Activated naive CD4-positive, alpha-beta T cell treated with Interleukin-2 at 50 U/mL for 16 hours (primary cell): Measurements from ENCODE around the gene PLVAP.

ENCODE experiments used
- DNase-seq: peaks from one replicate; pipeline ENCODE4 v3.0.0-alpha.2; 2020

The PLVAP gene

DNA sequence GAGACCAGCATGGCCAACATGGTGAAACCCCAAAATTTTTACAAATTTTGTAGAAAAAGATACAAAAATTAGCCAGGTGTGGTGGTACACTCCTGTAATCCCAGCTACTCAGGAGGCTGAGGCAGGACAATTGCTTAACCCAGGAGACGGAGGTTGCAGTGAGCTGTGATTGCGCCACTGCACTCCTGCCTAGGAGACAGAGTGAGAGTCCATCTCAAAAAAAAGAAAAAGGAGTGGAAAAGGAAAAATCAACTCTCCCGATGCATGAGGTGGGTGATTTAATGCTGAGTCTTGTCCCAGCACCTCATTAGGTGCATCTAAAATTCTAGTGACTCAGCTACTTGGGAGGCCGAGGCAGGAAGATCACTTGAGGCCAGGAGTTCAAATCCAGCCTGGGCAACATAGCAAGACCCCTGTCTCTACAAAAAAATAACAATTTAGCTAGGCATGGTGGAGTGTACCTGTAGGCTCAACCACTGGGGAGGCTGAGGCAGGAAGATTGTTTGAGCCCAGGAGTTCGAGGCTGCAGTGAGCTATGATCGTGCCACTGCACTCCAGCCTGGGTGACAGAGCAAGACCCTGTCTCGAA lies 20.0 kb downstream of the PLVAP start:
- no peak for DNase-seq

DNA sequence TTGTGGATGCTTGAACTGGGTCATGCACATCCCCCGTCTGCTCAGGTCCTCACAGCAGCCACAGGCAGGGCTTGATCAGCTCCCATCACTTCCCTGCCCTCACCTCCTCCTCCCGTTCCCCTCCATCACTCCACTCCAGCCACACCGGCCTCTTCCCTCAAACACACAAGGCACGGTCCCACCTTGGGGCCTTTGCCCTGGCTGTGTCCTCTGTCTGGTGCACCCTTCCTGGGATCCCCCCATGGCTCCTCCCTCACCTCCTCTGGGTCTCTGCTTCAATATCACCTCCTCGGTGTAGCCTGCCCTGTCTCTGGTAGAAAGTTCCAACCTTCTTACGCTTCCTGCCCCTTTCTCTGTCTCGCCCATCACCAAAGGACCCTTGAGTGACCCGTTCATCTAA lies 23.8 kb downstream of the PLVAP start:
- DNase-seq: no peak

DNA sequence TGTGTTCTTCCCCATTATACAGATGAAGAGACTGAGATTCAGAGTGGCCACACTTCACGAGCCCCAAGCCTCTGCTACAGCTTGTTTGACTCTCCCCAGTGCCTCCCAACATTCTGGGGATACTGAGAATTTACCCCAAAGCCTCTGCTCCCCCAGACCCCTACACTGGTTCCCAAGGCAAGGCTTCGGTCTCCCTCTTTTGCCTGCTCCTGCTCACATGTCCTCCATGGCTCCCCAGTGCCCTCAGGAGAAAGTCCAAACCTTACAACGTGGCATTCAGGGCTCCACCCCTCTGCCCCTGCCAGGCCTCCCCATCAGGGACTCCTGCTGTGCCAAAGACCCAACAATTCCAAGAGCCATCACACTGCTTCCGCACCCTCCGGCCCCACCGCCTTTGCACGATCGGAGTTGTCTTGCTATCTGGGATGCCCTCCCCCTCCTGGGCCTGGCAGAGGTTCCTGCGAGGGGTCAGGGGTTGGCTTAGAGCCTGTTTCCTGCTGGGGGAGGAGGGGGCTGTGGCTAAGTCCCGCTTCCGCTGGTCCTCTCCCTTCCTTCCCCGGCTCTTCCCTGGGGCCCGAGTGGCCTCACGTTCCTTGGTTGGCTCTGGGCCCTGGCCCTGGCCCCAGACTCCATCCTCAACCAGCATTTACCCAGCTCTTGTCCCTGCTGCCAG lies 24.4 kb downstream of the PLVAP start:
- DNase-seq: no peak

DNA sequence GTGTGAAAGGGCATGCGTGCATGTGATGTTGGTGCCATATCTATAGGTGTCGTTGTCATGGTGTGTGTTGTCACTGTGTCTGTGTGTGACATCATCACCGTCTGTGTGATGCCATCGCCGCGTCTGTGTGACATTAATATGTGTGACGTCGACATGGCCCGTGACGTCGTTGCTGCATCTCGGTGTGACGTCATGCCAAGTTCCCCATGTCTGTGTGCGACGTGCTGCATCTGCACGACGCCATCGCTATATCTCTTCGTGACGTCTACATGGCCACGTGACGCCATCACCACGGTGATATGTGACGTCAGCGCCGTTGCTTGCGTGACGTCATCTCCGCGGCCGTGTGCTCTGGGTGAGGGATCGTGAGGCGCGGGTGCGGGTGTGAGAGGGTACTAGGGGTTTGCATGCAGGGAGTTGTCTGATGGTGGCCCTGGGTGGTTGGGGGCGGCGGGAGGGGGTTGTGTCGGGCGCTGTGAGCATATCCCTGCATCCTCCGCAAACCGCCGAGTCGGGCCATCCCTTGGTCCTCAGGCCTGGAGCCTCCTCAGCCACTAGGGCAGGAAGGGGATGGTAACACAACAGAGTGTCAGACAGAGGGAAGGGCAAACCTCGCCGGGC lies 25.2 kb downstream of the PLVAP start:
- no peak for DNase-seq

DNA sequence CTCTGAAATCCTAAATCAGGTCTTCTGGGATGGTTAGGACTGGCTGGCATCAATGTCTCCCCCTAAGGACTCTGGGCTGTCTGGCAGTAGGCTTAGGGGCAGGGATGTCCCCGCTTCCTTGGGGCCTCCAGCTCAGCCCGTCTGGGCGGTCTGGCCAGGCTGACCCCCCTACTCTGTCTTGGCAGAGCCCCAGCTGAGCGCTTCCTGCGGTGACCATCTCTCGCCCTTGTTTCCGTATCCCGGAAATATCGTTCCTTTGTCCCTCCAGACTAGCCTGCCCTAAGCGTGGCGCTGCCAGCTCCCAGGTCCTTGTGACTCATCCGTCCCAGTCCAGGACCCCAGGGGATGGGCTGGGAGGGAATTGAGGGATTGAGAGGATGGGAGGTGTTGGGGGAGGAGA lies 28.4 kb downstream of the PLVAP start:
- DNase-seq: no peak

DNA sequence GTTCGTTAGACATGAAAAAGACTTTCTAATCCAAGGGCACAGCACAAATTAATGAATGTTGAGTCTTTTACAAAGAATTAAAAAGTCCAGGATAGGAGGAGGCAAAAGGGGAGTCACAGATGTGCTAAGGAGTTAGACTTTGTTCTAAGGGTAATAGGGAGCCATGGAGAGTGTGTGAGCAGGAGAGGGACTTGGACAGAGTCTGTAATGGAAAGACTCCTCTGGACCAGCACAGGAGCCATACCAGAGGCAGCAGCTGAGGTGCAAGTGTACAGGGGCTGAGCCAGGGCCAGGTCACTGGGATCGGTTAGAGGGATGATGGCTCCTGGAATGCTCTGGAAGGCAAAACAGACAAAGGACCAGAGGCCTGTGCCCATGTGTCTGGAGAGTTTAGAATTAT lies 29.3 kb downstream of the PLVAP start:
- DNase-seq: no peak

DNA sequence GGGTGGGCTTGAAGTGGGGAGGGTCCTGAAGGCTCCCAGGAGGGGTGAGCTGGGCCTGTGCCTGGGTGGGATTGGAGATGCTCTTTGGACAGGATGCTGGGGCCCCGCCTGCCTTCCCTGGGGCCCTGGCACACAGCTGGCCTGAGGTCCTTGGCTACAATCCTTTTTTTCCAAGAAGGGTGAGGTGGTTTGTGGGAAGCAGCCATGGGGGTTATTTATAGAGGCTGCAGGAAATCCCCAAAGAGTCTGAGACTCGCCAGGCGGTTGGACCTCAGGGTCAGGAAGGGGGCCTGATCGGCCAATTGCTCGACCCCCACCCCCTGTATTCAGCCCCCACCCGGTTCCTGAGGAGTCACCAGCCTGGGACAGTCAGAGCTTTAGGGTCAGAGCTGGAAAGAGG lies 29.8 kb downstream of the PLVAP start:
- DNase-seq: no peak

DNA sequence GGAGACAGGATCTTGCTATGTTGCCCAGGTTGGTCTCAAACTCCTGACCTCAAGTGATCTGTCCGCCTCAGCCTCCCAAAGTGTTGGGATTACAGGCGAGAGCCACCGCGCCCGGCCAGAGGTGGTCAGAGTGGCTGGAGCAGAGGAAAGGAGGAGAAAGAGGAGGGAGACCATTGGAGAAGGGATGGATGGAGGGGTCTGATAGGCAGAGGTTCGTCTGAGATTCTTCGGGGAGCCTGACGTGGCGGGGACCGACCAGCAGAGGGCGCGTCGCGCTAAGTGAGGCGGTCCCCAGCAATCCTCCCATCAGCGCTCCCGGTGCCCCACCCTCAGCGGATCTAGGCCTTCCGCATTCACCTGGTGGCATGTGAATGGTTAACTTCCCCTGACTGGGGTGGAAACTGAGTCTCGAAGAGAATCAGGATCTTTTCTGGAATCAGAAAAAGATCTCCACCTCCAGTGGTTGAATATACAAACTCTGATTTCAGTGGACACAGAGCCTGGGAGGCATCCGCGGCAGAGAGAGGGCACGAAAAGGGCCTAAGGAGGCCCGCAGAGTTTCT lies 31.0 kb downstream of the PLVAP start:
- peak; percentile 80 for DNase-seq

DNA sequence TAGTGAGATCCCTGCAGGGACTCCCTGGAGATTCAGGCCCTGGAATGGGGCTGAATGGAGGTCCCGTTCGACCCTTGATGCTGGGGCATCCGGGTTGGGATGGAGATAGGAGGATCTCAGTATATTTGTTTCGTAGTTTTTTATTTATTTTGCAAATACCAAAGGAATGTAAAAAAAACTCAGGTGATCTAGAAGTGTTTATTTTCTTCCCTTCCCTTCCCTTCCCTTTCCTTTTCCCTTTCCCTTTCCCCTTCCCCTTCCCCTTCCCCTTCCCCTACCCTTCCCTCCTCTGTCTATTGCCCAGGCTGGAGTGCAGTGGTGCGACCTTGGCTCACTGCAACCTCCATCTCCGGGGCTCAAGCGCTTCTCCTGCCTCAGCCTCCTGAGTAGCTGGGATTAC lies 35.3 kb downstream of the PLVAP start:
- no peak for DNase-seq

DNA sequence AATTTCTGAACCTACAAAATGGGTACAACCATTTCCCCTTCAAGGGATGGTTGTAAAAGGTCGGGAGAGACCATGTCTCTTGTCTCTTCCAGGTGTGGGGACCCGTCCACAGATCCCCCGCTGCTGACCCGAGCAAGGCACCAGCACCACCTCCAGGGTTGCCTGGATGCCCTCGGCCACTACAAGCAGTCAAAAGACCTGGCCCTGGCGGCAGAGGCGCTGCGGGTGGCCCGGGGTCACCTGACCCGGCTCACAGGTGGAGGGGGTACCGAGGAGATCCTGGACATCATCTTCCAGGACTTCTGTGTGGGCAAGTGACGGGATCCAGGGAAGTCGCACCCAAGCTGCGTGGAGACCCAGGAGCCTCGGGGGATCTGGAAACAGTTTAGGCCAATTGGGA lies 35.8 kb downstream of the PLVAP start:
- DNase-seq: no peak

DNA sequence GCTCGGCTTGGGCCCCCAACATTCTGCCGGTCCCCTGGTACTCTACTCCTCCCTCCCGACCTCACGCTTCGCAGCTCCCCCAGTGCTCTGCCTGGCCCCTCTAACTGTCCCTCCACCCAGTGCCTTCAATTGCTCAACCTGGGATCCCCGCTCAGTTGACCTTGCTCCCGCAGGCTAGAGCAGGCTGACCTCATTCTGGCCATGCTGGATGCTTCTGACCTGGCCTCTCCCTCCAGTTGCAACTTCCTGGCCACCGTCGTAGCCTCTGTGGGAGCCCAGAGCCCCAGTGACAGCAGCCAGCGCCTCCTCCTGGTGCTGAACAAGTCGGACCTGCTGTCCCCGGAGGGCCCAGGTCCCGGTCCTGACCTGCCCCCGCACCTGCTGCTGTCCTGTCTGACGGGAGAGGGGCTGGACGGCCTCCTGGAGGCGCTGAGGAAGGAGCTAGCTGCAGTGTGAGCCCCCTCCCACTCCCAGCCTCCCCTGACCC lies 36.2 kb downstream of the PLVAP start:
- DNase-seq: no peak

DNA sequence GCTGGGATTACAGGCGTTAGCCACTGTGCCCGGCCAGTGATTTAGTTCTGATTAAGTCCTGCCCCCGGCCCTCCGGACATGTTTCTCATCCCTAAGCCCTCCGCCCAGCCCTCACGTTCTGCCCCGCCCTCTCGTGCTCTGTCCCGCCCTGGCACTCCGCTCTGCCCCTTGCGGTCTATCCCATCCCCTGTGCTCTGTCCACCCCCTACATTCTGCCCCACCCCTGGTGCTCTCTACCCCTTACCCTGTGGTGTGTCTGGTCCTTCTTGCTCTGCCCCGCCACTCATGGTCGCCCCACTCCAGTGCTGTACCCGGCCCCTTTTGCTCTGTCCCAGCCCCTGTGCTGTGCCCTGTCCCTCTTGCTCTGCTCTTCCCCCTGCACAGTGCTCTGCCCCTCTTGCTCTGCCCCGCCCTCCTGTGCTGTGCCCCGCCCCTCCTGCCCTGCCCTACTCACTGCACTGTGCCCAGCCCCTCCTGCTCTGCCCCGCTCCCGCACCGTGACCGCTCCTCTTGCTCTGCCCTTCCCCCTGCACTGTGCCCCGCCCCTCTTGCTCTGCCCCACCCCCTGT lies 36.8 kb downstream of the PLVAP start:
- no peak for DNase-seq

DNA sequence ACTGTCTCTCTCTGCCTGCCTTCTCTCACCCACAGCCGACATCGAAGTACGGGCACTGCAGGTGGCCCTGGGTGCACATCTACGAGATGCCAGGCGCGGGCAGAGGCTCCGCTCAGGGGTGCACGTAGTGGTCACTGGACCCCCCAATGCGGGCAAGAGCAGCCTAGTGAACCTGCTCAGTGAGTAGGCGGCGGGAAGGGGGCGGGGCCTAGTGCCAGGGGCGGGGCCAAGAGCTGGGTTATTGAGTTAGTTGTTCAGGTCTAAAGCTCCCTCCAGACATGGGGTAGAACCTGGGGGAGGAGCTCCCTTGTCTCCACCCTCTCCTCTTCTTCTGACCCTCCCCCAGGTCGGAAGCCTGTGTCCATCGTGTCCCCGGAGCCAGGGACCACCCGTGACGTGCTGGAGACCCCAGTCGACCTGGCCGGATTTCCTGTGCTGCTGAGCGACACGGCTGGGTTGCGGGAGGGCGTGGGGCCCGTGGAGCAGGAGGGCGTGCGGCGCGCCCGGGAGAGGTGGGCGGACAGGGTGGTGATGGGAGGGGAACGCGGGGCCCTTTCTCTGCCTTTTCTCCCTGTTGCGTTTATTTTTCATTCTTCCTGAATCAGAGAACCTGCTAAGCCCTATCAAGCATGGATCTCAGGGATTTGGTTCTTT lies 37.9 kb downstream of the PLVAP start:
- DNase-seq: peak; percentile 36

DNA sequence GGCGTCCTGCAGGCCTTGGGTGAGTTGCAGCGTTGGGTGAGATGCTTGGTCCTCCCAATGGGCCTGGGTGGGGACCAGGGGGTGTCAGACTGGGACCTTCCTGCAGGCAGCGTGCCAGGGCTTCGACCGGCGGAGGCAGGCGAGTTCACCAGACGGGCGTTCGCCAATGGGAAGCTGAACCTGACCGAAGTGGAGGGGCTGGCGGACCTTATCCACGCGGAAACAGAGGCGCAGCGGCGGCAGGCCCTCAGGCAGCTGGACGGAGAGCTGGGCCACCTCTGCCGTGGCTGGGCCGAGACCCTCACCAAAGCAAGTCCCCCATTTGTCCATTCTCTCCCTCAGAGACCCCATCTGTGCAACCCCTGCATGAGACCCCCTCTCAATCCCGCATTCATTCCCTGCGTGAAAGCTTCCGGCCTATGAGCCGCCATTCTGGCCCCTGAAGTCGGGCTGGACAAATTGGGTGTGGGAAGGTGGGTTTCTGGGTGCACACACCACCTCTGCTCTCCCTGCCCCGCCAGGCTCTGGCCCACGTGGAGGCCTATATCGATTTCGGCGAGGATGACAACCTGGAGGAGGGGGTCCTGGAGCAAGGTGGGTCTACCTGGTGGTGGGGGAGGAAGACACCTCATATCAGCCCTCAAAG lies 38.6 kb downstream of the PLVAP start:
- DNase-seq: no peak

DNA sequence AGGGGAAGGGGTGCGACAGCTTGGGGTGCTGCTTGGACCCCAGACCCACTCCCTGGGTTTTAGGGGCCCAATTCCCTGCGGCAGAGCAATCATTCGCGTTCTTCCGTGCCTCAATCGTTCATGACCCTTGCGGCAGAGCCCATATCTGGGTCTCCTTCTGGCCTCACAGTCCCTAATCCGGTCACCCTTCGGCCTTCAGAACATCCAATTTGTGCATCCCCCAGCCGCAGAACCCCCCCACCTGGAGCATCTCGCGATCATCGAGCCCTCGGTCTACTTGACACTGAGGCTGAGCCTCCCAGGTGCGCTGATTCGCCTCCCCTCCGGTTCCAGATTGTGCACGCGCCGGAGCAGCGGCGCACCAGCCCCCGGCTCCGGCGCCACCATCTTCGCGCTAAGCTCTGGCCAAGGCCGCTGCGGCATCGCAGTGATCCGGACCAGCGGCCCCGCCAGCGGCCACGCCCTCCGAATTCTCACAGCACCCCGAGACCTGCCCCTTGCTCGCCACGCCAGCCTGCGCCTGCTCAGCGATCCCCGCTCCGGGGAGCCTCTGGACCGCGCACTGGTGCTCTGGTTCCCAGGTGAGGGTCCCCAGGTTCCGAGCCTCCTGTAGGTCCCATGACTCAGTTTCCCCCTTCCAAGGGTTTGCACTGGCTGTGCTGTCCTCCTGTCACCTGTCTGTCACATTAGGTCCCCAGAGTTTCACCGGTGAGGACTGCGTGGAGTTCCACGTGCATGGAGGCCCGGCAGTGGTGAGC lies 39.3 kb downstream of the PLVAP start:
- peak; percentile 35 for DNase-seq

DNA sequence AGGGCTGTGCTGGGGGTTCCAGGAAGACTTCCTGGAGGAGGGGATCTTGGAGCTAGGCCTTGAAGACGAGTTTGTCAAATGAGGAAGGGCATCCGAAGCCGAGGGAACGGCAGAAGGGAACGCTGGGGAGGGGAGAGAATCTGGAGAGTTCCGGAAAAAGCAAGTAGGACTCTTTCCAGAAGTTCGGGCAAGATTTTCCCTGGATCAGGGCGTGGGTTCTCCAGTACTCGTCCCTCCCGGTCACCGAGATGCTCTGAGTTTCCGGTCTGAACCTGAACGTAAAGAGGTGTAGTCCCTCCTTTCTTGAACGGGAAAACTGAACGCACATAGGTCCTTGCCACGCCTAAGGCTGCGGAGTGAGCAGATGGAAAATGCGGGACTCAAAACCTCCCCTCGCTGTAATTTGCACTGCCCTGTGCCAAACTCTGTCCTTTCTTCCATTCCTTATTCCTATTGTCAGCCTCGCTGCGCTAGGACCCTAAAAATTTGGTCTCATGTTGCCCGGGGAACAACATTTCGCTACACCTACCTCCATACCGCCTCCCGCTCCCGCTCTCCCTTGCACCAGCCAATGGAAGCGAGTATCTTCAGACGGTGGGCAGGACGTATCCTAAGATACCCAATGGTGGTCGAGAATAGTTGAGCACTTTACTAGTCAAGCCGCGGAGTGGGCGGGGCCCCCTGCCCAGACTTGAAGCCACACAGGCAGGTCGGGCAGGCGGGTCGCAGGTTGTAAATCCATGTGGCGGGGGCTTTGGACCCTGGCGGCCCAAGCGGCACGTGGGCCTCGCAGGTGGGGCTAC lies 40.1 kb downstream of the PLVAP start, which contains the start of gene GTPBP3:
Gene GTPBP3 (plus strand): TSS at position 682 of the 803 bp plus-strand sequence. CDS start 59 bp downstream, at position 741.
- DNase-seq: peak; percentile 97

DNA sequence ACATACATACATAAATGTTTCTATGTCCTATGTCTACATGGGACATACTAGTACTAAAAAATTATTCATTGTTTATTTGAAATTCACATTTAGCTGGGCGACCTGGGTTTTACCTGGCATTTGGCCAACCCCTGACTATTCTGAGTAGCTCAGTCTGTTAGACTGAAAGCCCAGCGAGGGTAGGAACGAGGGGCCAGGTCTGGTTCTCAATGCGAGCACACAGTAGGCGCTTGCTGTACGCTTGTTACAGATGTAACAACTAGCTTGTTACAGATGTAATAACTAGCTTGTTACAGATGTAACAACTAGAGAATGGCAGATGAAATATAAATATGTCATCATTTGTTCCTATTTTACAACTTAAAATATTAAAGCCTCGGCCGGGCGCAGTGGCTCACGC lies 41.6 kb downstream of the PLVAP start:
- DNase-seq: no peak

DNA sequence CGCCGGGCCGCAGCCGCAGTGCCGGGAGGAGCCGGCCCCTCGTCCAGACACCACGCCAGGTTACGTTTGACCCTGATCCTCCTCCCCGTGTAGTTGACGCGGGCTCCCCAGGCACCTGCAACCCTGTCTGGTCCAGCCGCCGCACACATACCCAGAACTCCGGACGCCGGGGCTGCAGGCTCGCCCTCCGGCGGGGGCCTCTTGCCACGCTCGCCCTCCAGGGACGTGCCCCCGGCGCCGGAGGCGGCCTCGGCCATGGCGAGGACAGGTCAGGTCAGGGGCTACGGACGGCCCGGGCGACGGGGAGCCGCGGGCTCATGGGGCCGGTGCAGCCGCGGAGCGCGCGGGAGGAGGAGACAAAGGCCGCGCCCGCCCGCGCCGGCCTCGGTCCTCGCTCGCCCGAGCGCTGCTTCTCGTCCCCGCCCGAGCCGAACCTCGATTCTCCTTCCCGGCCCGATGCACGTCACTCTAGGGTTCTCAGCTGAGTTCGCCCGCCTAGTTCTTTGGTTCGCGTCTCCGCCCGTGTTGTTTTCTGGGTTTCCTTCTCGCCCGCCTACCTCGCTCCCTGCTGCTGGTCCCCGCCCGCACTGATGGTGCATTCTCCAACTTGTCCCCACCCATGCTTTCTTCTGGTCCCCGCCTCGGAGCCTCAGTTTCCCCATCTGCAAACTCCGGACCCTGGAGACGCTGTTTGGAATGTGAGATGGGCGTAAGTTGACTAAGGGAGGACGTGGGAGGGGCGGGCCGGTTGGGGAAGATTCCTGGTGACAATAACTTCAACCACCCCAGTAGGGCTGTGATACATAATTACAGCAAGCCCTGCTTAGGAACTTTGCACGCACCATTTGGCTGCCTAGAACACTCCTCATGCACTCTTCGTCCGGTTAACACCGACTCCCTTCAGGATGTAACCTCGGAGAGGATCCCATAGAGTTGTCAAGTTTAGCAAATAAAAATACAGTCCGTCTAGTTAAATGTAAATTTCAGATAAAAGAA lies 42.4 kb downstream of the PLVAP start, which contains the start of gene ANO8:
Gene ANO8 (minus strand): TSS at position 442 of the 996 bp plus-strand sequence. CDS start 185 bp downstream, at position 257.
- peak; percentile 97 for DNase-seq
